ENCODE measurements around the gene PPIP5K1. TPM values are rescaled to one million over a fixed set of nuclear protein-coding genes. Genes with fewer than 3 reads are reported as not detected.

The PPIP5K1 gene
- total and polyA plus RNA-seq, 3 experiments from 2014 or later, result 7.1 to 35.6 (median 26.9) TPM

DNA sequence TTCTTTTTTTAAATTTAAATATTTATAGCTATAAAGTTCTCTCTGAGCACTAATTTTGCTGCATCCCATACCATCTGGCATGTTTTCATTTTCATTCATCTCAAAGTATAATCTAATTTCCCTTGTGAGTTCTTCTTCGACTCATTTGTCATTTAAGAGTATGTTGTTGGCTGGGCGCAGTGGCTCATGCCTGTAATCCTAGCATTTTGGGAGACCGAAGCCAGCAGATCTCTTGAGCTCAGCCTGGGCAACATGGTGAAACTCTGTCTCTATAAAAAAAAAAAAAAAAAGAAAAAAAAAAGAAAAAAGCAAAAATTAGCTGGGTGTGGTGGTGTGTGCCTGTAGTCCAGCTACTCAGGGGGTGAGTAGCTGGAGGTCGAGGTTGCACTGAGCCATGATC lies 37.8 kb downstream of the PPIP5K1 start:
- no peaks in the 10 kb centered on the region for H3K4me1 Mint-ChIP-seq
- CTCF ChIA-PET, result no interaction called here
- POLR2A ChIA-PET, result no interaction called here

DNA sequence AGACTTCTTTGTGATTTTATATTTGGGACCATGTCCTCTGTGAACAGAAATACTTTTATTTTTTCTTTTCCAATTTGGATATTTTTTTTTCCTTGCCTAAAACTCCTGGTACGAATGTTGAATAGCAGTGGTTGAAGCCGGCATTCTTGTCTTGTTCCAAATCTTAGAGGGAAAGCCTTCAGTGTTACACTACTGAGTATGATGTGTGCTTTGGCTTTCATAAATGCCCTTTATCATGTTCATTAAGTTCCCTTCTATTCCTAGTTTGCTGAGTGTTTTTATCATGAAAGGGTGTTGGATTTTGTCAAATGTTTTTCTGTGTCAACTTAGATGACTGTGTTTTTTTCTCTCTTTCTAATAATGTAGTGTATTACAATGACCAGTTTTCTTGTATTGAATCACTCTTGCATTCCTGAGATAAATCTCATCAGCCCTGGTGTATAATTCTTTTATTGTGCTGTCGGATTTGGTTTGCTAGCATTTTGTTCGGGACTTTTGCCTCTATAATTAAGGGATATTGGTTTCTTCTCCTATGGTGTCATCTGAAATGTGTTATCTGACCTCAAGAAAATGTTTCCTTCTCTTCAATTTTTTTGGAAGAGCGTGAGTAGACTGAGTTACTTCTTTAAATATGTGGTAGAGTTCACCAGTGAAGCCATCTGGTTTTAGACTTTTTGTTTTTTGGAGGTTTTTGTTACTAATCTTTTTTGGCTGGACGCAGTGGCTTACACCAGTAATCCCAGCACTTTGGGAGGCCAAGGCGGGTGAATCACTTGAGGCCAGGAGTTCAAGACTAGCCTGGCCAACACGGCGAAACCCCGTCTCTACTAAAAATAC lies 39.3 kb downstream of the PPIP5K1 start:
- DNase-seq, result no peak
- no peaks in the 10 kb centered on the region for H3K27me3 Mint-ChIP-seq
- CTCF ChIA-PET, result no interaction called here

More for the DNA sequence above, 37.8 kb downstream of the PPIP5K1 start:
- no peak for DNase-seq
- Mint-ChIP-seq H3K36me3 (peaks cover 5 to 37% (median 6%) of the 10 kb centered on the region in 3 donors), H3K27ac (peak overlapping the region in 1 of 8 donors; percentile 75), H3K9me3 (no peaks in the 10 kb centered on the region), H3K4me3 (no peak overlapping the region), H3K27me3 (no peaks in the 10 kb centered on the region)
- H3K27me3 ChIP-seq (ENCODE audit: insufficient read depth, low read length, poor library complexity, severe bottlenecking), result no peaks in the 10 kb centered on the region
- H3K9me3 ChIP-seq (ENCODE audit: low read length), result no peaks in the 10 kb centered on the region
- H3K4me3 ChIP-seq (ENCODE audit: low read length), result no peak overlapping the region
- H3K27ac ChIP-seq (ENCODE audit: low read depth, low read length), result no peak overlapping the region
- no peaks in the 10 kb centered on the region for H3K36me3 ChIP-seq (ENCODE audit: insufficient read depth, low read length)
- no peaks in the 10 kb centered on the region for H3K4me1 ChIP-seq (ENCODE audit: insufficient read depth, low read length)

DNA sequence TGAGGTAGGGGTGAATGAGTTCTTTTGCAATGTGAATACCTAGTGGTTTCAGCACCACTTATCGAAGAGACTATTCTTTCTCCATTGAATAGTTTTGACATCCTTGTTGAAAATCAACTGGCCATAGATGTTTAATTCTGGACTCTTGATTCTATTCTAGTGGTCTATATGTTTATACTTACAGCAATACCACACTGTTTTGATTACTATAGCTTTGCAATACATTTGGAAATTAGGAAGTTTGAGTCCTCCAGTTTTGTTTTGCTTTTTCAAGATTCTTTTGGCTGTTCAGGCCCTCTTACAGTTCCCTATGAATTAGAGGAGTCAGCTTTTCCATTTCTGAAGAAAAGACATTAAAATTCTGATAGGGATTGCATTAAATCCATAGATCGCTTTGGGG lies 42.5 kb downstream of the PPIP5K1 start:
- Histone ChIP-seq H3K4me3 (ENCODE audit: low read length) (no peak overlapping the region), H3K36me3 (ENCODE audit: insufficient read depth, low read length) (no peaks in the 10 kb centered on the region), H3K9me3 (ENCODE audit: low read length) (no peaks in the 10 kb centered on the region), H3K27me3 (ENCODE audit: insufficient read depth, low read length, poor library complexity, severe bottlenecking) (no peaks in the 10 kb centered on the region), H3K27ac (ENCODE audit: low read depth, low read length) (no peak overlapping the region), H3K4me1 (ENCODE audit: insufficient read depth, low read length) (no peaks in the 10 kb centered on the region)
- CTCF ChIA-PET, result no interaction called here
- H3K4me3 Mint-ChIP-seq, result no peak overlapping the region
- POLR2A ChIA-PET, result no interaction called here
- H3K36me3 Mint-ChIP-seq, result peaks cover 4 to 22% (median 10%) of the 10 kb centered on the region in 3 donors
- H3K9me3 Mint-ChIP-seq, result no peaks in the 10 kb centered on the region
- H3K27ac Mint-ChIP-seq, result no peak overlapping the region
- no peaks in the 10 kb centered on the region for H3K27me3 Mint-ChIP-seq
- no peaks in the 10 kb centered on the region for H3K4me1 Mint-ChIP-seq
- DNase-seq, result no peak

More for the DNA sequence above, 39.3 kb downstream of the PPIP5K1 start:
- Histone ChIP-seq H3K27me3 (ENCODE audit: insufficient read depth, low read length, poor library complexity, severe bottlenecking) (no peaks in the 10 kb centered on the region), H3K9me3 (ENCODE audit: low read length) (no peaks in the 10 kb centered on the region), H3K27ac (ENCODE audit: low read depth, low read length) (no peak overlapping the region), H3K4me3 (ENCODE audit: low read length) (no peak overlapping the region), H3K36me3 (ENCODE audit: insufficient read depth, low read length) (no peaks in the 10 kb centered on the region), H3K4me1 (ENCODE audit: insufficient read depth, low read length) (no peaks in the 10 kb centered on the region)
- H3K4me3 Mint-ChIP-seq, result no peak overlapping the region
- H3K27ac Mint-ChIP-seq, result peak overlapping the region in 3 of 8 donors; percentile 2 to 48 (median 22)
- POLR2A ChIA-PET, result no interaction called here
- peaks cover 7 to 31% (median 10%) of the 10 kb centered on the region in 3 donors for H3K36me3 Mint-ChIP-seq
- H3K4me1 Mint-ChIP-seq, result no peaks in the 10 kb centered on the region
- no peaks in the 10 kb centered on the region for H3K9me3 Mint-ChIP-seq

DNA sequence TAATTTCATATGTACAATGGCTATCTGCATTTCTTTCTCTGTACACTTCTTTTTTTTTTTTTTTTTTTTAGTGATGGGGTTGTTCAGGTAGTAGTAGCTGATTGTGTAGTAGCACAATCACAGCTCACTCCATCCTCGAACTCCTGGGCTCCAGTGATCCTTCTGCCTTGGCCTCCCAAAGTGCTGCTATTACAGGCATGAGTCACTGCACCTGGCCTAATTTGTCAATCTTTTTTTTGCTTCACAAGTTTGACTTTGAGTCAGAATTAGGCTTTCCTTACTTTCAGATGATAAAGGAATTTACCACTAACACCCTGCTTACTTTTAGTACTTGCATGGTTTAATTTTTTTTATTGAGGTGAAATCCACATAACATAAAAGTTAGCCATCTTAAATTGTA lies 44.6 kb downstream of the PPIP5K1 start:
- DNase-seq, result no peak
- Histone ChIP-seq H3K4me3 (ENCODE audit: low read length) (no peak overlapping the region), H3K36me3 (ENCODE audit: insufficient read depth, low read length) (no peaks in the 10 kb centered on the region), H3K9me3 (ENCODE audit: low read length) (no peaks in the 10 kb centered on the region), H3K27ac (ENCODE audit: low read depth, low read length) (no peak overlapping the region), H3K4me1 (ENCODE audit: insufficient read depth, low read length) (no peaks in the 10 kb centered on the region), H3K27me3 (ENCODE audit: insufficient read depth, low read length, poor library complexity, severe bottlenecking) (no peaks in the 10 kb centered on the region)
- H3K27me3 Mint-ChIP-seq, result no peaks in the 10 kb centered on the region
- no peak overlapping the region for H3K27ac Mint-ChIP-seq
- no peak overlapping the region for H3K4me3 Mint-ChIP-seq
- no peaks in the 10 kb centered on the region for H3K9me3 Mint-ChIP-seq
- ChIA-PET POLR2A (no interaction called here), CTCF (no interaction called here)
- H3K4me1 Mint-ChIP-seq, result peaks cover 0 to 4% (median 4%) of the 10 kb centered on the region in 3 donors
- H3K36me3 Mint-ChIP-seq, result peaks cover 2 to 12% (median 10%) of the 10 kb centered on the region in 3 donors

DNA sequence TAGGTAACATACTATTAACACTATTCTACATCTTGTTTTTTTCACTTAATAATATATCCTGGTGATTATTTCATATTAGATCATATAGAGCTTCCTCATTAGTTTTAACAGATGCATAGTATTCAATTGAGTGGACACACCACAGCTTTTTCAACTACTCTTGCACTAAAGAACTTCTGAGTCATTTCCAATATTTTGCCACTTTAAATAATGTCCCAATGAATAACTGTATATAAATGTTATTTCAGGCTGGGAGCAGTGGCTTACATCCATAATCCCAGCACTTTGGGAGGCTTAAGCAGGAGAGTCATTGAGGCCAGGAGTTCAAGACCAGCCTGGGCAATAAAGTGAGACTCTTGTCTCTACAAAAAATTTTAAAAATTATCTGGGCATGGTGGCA lies 45.7 kb downstream of the PPIP5K1 start:
- H3K27me3 ChIP-seq (ENCODE audit: insufficient read depth, low read length, poor library complexity, severe bottlenecking), result no peaks in the 10 kb centered on the region
- Mint-ChIP-seq H3K4me1 (peaks cover 0 to 4% (median 4%) of the 10 kb centered on the region in 3 donors), H3K27me3 (no peaks in the 10 kb centered on the region), H3K9me3 (no peaks in the 10 kb centered on the region), H3K4me3 (no peak overlapping the region), H3K27ac (peak overlapping the region in 1 of 8 donors; percentile 50), H3K36me3 (peaks cover 4 to 11% (median 10%) of the 10 kb centered on the region in 3 donors)
- no peaks in the 10 kb centered on the region for H3K9me3 ChIP-seq (ENCODE audit: low read length)
- no peak overlapping the region for H3K27ac ChIP-seq (ENCODE audit: low read depth, low read length)
- CTCF ChIA-PET, result no interaction called here
- H3K4me1 ChIP-seq (ENCODE audit: insufficient read depth, low read length), result no peaks in the 10 kb centered on the region
- no peaks in the 10 kb centered on the region for H3K36me3 ChIP-seq (ENCODE audit: insufficient read depth, low read length)
- H3K4me3 ChIP-seq (ENCODE audit: low read length), result no peak overlapping the region
- POLR2A ChIA-PET, result no interaction called here
- no peak for DNase-seq

DNA sequence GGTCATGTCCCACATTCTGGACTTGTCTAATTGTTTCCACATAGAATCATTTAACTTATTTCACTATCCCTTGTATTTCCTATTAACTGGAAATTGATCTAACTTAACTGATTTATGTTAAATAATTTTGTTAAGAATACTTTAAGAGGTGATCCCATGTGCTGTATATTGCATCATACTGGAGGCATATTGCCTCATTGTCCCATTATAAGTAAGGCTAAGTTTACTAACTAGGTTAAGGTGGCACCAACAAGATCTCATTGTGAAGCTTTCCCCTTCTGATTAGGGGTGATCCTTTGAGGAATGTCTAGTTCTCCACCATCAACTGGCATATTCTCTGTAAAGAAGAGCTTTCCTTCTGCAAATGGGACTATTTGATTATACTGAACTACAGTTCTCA lies 48.2 kb downstream of the PPIP5K1 start:
- H3K36me3 Mint-ChIP-seq, result peaks cover 4 to 12% (median 6%) of the 10 kb centered on the region in 3 donors
- H3K36me3 ChIP-seq (ENCODE audit: insufficient read depth, low read length), result no peaks in the 10 kb centered on the region
- H3K9me3 Mint-ChIP-seq, result no peaks in the 10 kb centered on the region
- H3K4me3 Mint-ChIP-seq, result no peak overlapping the region
- H3K4me1 ChIP-seq (ENCODE audit: insufficient read depth, low read length), result no peaks in the 10 kb centered on the region
- DNase-seq, result no peak
- no peaks in the 10 kb centered on the region for H3K27me3 ChIP-seq (ENCODE audit: insufficient read depth, low read length, poor library complexity, severe bottlenecking)
- peak overlapping the region in 3 of 8 donors; percentile 5 to 28 (median 8) for H3K27ac Mint-ChIP-seq
- H3K27me3 Mint-ChIP-seq, result no peaks in the 10 kb centered on the region
- H3K27ac ChIP-seq (ENCODE audit: low read depth, low read length), result no peak overlapping the region
- ChIA-PET POLR2A (no interaction called here), CTCF (no interaction called here)
- H3K4me3 ChIP-seq (ENCODE audit: low read length), result no peak overlapping the region
- peaks cover 0 to 4% (median 4%) of the 10 kb centered on the region in 3 donors for H3K4me1 Mint-ChIP-seq
- no peaks in the 10 kb centered on the region for H3K9me3 ChIP-seq (ENCODE audit: low read length)

DNA sequence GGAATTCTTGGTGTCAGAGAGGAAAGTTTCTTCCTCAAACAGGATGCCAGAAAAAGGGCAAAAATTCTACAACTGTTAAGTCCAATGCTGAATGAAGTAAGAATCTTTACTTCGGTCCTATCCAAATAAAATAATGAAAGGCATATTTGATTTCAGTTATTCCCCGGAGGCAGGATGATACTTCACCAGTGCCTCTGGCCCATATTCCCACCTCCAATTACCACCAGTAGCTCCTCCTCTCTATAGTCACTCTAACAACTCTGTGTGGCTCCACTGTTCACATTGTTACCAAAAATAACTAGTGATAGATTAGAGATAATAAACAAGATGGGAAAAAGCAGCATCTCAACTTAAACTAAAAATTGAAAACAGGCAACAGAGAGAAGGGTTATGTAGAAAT lies 51.9 kb downstream of the PPIP5K1 start:
- H3K9me3 Mint-ChIP-seq, result no peaks in the 10 kb centered on the region
- no peak overlapping the region for H3K27ac Mint-ChIP-seq
- H3K4me3 Mint-ChIP-seq, result no peak overlapping the region
- Histone ChIP-seq H3K27ac (ENCODE audit: low read depth, low read length) (no peak overlapping the region), H3K4me3 (ENCODE audit: low read length) (no peak overlapping the region), H3K36me3 (ENCODE audit: insufficient read depth, low read length) (no peaks in the 10 kb centered on the region), H3K27me3 (ENCODE audit: insufficient read depth, low read length, poor library complexity, severe bottlenecking) (no peaks in the 10 kb centered on the region), H3K4me1 (ENCODE audit: insufficient read depth, low read length) (no peaks in the 10 kb centered on the region), H3K9me3 (ENCODE audit: low read length) (no peaks in the 10 kb centered on the region)
- ChIA-PET CTCF (no interaction called here), POLR2A (no interaction called here)
- peaks cover 0 to 4% (median 4%) of the 10 kb centered on the region in 3 donors for H3K4me1 Mint-ChIP-seq
- no peak for DNase-seq
- H3K36me3 Mint-ChIP-seq, result peaks cover 11 to 32% (median 14%) of the 10 kb centered on the region in 3 donors
- H3K27me3 Mint-ChIP-seq, result no peaks in the 10 kb centered on the region

DNA sequence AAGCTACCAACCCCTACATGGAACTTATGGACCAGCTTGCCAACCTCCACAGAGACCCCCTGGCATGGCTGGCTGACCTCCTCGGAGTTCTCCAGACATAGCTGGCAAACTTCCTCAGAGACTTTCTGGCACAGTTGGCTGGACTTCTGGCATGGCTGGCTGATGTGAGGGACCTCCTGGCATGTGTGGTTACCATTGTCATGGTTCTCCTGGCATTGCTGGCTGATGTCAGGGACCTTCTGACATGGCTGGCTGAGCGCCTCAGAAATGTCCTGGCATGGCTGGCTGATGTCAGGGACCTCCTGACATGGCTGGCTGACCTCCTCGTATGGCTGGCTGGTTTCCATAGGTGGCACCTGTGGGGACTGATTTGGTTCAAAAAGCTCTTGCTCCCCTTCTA lies 55.1 kb downstream of the PPIP5K1 start:
- Histone ChIP-seq H3K27me3 (ENCODE audit: insufficient read depth, low read length, poor library complexity, severe bottlenecking) (no peaks in the 10 kb centered on the region), H3K36me3 (ENCODE audit: insufficient read depth, low read length) (no peaks in the 10 kb centered on the region), H3K27ac (ENCODE audit: low read depth, low read length) (no peak overlapping the region), H3K4me1 (ENCODE audit: insufficient read depth, low read length) (no peaks in the 10 kb centered on the region), H3K4me3 (ENCODE audit: low read length) (no peak overlapping the region), H3K9me3 (ENCODE audit: low read length) (no peaks in the 10 kb centered on the region)
- Mint-ChIP-seq H3K27me3 (no peaks in the 10 kb centered on the region), H3K4me3 (no peak overlapping the region), H3K36me3 (peaks cover 11 to 32% (median 14%) of the 10 kb centered on the region in 3 donors), H3K9me3 (no peaks in the 10 kb centered on the region), H3K4me1 (no peaks in the 10 kb centered on the region), H3K27ac (no peak overlapping the region)
- ChIA-PET CTCF (no interaction called here), POLR2A (no interaction called here)
- no peak for DNase-seq

Measured in CD8-positive, alpha-beta memory T cell (primary cell).